GM21619 (cell line): ENCODE results near the gene SASH3.
"Not testable (repeated sequence)": the region's sequence is repeated elsewhere in the genome, so short reads cannot be mapped to it uniquely, and the experiment has no call there.

Experiments
- ATAC-seq: cut with Tn5 transposase; IDR thresholded peaks from one replicate; pipeline ENCODE4 v1.9.1; 2021; ENCODE audit not compliant: unreplicated experiment

SASH3 gene

DNA sequence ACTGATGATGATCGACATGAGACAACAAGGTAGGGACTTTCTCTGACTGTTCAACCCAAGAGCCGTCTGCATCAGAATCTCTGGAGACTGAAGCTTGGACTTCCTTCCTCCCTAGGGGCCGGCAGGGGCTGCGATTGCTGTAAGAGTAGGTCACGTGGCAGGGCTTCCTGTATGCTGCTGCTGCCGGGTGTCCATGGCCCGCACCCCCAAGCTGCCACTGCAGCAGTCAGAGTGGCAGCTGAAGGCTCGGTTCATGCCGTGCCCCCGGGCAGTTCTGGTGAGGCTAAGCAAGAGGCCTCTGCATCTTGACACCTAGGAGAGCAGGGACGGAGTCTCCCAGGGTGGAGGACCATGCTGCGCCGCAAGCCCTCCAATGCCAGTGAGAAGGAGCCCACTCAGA is at the start of gene SASH3:
Gene SASH3, plus strand, starts transcription at position 203 of the 400 bp plus-strand sequence. Its CDS starts 149 bp downstream, at position 352.
- peak; percentile 34 for ATAC-seq

DNA sequence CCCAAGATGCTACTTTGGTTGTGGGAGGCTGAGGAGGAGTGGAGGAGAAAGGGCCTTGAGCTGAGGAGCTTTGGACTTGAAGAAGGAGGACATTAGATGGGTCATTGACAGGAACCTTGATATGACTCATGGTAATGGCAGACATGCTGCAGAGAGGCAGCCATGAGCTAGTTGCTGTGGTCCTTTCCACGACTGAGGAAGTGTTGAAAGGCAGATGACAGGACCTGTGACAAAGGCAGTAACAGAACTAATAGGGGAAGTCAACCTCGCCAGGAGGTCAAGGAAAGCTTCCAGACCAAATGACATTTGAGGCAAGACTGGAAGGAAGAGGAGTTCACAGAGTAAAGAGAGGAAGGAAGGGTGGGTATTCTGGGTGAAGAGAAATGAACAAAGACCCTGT is 48.5 kb upstream of the SASH3 start:
- ATAC-seq = no peak

DNA sequence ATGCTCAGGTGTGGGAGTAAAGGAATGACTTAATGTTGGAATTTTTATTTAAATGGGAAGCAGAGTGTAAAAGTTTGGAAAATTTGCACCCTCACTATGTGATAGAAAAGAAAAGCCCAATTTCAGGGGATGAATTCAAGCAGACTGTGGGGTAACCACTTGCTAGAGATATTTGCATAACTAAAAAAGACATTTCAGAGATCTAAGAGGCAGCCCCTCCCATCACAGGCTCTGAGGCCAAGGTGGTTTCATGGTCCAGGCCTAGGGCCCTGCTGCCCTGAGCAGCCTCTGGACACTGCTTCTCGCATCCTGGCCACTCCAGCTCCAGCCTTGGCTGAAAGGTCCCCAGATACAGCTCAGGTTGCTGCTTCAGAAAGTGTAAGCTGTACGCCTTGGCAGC is 46.9 kb upstream of the SASH3 start:
- no peak for ATAC-seq

DNA sequence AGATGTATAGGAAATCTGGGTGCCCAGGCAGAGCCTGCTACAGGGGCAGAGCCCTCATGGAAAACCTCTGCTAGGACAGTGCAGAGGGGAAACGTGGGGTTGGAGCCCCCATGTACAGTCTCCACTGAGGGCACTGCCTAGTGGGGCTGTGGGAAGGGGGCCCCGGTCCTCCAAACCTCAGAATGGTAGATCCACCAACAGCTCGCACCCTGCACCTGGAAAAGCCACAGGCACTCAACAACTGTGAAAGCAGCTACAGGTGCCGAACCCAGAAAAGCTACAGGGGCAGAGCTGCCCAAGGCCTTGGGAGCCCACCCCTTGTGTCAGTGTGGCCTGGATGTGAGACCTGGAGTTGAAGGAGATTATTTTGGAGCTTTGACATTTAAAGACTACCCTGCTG is 46.4 kb upstream of the SASH3 start:
- ATAC-seq = no peak

DNA sequence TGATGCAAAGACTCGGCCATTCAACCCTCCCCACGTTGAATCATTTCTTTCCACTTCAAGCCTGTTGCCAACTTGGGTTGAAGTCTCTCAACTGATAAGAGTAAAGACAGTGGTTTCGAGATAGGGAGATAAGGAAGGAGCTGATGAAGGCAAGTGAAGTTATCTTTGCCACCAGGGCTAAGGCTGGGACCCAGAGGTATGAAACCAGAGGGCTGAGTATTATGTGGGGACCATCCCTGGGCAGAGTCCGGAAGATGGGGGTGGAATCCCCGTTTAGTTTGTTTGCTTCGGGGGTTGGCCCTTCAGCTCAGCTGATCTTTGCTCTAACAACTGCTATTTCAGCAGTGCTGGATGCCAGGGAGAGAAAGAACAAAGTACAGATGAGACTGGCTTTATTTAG is 43.3 kb upstream of the SASH3 start:
- no peak for ATAC-seq

DNA sequence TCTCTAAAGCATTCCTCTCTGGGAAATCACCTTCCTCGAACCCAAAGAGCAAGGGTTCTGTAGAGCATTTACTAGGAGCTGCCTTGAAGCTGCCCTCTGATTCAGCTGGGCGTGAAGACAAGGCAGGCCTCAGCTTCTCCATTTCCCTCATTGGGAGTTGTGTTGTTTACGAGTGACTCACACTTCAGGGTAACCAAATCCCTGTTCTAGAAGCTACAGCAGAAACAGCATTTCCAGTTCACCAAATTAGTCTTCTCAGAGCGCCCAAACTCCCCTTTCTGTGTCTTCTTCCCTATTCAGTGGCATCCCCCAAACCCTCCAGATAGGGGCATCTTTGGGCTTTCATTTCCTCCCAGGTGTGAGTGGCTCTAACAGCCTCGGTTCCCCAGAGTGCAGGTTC is 41.8 kb upstream of the SASH3 start:
- ATAC-seq = peak; percentile 58

DNA sequence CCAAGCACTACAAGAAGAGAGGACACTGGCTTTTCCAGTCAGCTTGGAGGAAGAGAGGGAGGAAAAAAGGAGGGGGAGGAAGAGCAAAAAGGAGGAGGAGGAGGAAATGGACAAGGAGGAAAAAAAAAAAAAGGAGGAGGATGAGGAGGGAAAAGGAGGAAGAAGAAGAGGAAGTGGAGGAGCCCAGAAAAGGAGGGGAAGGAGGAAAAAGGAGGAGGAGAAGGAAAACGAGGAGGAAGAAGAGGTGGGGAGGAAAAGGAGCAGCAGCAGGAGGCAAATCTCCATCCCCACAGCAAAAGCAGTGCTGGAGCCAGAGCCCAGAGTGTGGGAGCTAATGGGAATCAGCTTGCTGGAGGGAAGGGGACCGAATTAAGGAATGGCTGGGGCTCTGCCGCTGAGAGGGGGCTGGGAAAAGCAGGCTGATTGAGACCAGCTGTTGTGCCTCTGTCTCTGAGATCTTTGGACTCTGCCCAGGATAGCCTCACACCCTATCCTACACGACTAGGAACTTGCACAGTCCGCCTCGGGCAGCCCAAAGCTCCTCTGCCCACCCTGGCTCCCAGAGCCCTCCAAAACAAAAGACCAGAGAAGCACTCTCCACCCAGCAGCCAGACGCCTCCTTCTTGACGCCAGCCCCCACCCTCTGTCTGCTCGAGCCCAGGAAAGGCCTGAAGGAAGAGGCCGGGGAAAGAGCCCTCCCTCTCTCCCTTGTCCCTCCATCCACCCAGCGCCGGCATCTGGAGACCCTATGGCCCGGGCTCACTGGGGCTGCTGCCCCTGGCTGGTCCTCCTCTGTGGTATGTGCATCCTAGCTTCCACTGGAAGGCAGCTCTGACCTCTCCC is 41.1 kb upstream of the SASH3 start, which contains the start of gene XPNPEP2:
Gene XPNPEP2, plus strand, starts transcription at position 514 of the 843 bp plus-strand sequence. Its CDS starts 235 bp downstream, at position 749.
- no peak for ATAC-seq

DNA sequence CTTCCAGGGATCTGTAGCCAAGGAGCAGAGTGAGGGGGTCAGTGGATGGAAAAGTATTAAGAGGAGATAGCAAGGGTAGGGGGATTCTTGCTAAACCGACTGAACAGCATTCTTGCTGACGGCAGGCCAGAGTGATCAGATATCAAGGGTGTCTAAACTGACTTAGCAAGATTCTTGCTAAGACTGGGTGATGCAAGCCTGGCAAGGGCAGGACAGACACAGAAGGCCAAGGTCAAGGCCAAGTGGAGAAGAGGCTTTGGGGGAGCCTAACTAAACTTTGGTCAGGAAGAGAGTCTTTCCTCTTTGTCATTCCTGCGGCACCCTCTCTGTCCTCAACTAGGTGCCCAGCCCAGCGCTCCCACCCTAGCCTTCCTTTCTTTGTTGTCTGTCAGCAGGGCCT is 40.2 kb upstream of the SASH3 start:
- no peak for ATAC-seq

DNA sequence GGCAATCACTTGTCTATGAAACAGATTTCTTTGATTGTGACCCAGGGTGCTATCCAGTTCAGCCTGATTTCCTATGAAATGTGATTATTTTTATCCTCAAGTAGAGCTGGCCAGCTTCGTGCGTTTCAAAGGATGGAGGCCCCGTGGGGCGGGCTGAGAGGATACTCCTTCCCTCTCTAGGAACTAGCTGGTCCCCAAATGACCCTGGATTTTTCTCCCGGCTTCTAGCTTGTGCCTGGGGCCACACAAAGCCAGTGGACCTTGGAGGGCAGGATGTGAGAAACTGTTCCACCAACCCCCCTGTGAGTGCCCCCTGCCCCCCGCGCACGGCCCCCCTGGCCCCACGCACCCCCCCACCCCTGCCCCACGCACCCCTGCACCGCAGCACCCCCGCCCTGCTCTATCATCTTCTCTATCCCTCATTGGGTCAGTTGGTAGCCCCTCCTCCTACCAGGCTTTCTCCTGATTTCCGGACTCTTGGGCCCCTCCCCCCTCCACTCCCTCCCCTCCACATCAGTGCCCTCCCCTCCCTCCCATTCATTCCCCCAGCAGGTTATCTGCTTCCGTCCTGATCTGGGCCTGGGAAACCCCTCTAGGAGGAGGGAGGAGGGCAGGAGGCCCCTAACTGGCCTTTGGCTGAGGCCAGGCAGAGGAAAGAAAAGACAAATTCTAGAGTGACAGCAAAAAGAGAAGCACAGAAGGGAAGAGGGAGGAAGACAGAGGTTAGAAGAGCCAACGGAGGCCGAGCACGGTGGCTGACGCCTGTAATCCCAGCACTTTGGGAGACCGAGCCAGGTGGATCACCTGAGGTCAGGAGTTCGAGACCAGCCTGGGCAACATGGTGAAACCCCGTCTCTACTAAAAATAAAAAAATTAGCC is 37.6 kb upstream of the SASH3 start:
- no peak for ATAC-seq

DNA sequence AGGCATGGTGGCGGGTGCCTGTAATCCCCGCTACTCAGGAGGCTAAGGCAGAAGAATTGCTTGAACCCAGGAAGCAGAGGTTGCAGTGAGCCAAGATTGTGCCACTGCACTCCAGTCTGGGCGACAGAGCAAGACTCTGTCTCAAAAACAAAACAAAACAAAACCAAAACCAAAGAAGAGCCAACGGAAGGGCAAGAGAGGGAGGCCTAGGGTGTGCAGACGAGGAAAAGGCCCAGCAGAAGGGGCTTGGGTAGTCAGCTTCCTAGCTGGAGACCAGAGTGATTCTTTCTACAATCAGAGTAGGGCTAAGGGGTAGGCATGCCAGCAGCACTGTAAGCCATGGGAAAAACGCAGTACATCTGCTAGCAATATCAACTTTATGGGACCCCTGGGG is 37.0 kb upstream of the SASH3 start:
- ATAC-seq = not testable (repeated sequence)

DNA sequence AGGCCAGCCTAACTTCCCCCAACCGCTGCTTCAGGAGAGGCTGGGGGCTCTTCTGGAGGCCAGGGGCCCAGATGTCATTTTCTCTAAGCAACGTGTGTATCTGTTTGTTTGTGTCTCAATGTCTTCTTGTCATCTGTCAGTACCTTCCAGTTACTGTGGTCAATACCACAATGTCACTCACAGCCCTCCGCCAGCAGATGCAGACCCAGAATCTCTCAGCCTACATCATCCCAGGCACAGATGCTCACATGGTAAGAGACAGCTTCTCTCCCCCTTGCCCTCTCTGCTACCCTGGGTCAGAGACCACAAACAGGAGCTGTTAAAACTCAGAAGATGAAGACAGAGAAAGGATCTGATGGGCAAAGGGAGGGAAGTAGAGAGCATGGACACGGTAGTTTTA is 35.9 kb upstream of the SASH3 start:
- no peak for ATAC-seq

DNA sequence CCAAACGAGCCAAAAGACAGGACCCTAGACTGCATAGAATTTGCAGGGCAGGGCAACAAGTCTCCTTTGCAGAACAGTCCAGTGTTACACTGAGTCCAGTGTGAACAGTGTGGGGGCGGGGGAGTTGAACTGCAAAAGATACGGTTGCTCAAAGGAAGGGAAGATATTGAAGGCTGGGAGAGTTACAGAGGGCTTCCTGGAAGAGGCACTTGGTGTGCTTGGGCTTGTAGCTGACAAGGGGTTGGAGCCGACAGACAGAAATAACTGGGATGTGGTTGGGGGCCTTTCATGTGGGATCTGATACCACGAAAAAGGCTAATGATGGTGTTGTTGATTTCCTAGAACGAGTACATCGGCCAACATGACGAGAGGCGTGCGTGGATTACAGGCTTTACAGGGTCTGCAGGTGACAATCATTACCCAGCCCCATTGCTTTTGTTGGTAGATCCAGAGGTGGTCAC is 34.9 kb upstream of the SASH3 start:
- no peak for ATAC-seq

DNA sequence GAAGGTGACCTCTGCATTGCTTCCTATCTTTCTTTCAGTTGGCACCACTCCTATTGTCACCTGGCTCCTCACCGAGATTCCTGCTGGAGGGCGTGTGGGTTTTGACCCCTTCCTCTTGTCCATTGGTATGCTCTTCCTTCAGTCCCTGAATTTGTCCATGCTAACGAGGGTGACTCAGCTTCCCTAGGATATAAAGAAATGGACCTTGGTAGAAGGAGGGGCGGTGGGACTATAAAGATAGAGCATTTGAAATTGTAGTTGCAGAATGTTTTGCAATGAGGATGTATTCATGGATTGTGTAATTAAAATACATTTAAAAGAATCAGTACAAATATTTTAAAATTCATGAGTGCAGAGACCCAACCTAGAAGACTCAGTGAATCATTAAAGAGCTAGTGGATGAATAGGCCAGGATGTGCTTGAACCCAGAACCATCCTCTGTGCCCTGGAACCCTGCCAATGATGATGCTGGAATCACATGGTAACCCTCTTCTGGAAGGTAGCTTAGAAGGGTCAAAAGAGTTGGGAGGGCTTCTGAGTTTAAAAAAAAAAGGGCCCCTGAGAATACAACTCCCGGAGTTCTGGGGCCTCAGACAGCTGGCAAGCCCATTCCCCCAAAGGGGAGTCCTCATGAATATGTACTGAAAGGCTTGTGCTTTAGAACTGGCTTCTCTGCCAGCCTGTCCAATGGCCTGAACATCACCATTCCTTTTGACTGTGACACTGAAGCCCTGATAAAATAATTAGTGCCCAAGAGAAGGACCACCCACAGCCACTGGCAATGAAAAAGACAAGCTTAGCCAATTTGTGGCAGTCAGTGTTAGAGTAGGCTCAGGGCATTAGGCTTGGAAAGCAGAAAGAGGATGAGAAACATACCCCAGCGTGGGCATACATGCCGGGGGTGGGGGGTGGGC is 32.9 kb upstream of the SASH3 start:
- ATAC-seq = no peak

DNA sequence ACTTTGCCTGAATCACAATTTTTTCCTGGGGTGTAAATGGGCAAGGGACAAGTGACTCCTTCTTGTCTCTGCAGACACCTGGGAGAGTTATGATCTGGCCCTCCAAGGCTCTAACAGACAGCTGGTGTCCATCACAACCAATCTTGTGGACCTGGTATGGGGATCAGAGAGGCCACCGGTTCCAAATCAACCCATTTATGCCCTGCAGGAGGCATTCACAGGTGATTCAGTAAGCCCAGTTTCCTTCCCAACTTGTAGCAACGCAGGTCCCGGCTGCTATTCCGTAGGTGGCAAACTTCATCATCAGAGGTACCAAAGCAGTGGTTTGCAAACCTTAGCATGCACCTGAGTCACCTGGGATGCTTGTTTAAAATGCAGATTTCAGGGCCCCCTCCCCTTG is 32.2 kb upstream of the SASH3 start:
- no peak for ATAC-seq

DNA sequence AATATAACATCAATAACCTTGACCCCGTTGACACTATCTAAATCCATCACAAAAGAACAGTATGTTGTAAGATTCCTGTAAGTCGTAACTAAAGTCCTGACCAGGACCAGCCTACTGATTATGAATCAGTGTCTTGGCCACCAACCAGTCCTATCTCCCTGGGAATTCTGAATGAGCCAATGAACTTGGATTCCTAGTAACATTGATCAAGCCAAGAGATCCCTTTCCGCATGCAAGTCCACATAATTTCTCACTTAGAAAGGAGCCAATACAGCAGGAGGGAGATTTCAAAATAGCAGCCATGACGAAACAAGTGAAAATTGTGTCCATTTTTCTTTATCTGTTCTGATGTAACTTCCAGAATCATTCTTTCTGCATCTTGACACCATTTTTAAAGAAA is 31.4 kb upstream of the SASH3 start:
- no peak for ATAC-seq

DNA sequence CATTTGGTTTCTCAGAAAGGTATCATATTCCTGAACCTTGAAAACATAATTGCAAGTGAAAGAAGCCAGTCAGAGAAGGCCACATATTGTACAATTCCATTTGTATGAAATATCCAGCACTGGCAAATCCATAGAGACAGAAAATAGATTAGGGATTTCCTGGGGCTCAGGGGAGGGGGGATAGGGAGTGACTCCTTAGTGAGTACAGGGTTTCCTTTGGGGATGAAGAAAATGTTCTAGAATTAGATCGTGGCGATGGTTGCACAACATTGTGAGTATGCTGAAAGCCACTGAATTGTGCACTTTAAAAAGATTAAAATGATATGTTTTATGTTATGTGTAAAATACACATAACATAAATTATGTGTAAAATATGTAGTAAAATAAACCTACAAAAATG is 30.7 kb upstream of the SASH3 start:
- no peak for ATAC-seq

DNA sequence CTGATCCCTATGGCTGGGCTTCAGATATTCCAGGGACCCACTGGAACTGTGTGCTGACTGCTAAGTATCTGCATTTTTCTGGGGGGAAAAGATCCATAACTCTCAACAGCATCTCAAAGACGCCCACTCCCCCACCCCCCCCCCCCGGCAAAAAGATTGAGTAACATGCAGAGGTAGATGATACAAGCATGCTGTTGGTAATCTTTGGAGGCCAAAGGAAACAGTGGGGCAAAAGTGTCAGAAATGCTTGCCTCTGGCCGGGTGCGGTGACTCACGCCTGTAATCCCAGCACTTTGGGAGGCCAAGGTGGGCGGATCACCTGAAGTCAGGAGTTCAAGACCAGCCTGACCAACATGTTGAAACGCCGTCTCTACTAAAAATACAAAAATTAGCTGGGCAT is 28.8 kb upstream of the SASH3 start:
- ATAC-seq = no peak

DNA sequence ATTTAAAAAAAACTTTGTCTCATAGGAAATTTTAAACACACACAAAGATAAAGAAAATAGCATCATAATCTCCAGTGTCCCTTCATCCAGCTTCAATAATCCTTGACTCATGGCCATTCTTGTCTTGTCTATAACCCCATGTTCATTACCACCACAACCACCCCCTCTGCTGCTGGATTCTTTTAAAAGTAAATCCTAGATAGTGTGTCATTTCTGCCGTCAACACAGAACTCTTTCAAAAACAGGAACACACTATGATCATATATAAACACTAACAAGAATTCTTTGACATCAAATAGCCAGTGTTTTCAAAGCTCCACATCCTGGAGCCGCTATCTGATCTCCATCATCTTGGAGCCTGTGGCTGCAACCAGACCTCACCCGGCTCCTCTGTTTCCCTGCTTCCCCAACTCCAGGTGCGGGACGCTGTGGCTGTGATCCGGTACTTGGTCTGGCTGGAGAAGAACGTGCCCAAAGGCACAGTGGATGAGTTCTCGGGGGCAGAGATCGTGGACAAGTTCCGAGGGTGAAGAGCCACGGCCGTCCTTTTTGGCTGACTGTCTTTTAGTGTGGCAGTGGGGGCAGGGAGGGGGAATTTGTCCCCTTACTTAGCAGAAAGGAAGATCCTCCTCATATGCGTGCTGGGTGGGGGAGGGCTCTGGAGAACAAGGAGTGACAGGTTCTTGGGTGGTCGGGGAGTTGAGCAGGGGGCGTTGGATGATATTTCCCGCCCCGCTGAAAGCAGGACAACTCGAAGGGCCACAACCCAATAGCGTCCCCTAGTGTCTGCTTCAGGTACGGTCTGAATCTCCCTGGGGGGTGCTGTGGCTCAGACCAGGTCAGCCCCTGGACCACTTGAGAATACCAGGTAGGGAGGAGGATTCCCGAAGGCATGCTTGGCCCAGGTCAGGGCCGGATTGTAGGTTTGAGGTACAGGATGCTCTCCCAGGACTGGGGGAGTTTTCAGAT is 25.4 kb upstream of the SASH3 start:
- no peak for ATAC-seq

DNA sequence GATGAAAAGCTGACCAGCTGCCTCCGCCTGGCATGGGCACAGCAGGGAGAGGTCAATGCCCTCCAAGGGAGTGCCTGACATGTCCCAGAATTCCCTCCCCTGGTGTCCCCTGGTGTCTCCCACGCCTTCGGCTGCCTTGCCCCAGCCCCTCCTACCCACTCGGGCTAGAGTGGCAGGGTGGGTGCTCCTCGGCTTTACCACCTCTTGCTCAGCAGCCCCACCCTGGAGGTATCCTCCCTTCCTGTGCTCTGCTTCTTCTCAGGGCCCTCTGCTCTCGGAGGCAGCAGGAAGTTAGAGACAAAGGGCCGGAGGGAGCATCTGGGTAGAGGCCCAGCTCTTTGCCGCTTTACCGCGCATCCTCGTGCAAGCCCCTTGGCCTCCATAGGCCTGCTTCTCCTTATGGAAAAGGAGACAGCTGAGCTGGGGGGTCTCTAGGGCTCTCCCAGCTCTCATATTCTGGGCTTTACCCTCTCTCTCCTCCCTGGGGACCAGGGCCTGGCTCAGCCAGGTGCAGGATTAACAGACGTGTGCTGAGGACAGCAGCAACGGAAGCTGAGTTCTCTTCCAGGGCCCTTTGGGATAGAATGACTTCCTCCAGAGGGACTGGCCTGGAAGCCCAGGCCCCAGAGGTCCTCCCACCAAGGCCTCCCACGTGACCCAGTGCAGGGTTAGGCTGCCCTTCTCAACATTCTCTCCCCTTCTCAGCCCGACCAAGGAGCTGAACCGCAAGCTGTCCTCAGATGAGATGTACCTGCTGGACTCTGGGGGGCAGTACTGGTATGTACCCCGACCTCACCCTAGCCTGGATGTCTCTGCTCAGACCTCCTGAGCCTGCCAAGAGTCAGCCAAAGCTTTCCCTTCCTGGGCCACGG is 23.7 kb upstream of the SASH3 start:
- no peak for ATAC-seq
